Adrenal gland (tissue), 5 donors: ENCODE data around the gene EGLN1.

Source experiments
- CTCF ChIP-seq, 6 experiments: fragments of 450-650 bp in 4 of 6; fragments of 200-600 bp in 2 of 6; sonication (generic) in 1 of 6; IDR thresholded peaks; 1 replicate in 5 of 6; 2 replicates in 1 of 6; pipeline versions ENCODE4 v1.5.1 to v1.8.0; 2016 to 2021; ENCODE audit warnings: antibody characterized with exemption in 6 of 6, mild to moderate bottlenecking in 2 of 6, moderate library complexity in 1 of 6
- POLR2A ChIP-seq, 2 donors: fragments of 450-650 bp; IDR thresholded peaks; one replicate each; pipeline ENCODE4 v1.6.1; 2017; ENCODE audit warnings: antibody characterized with exemption in 2 of 2, mild to moderate bottlenecking in 2 of 2, moderate library complexity in 1 of 2
- donor health status: DM: no; HTN: no; CAD: no.

GRCh38 chr1:231334952-231335351 lies 87.1 kb downstream of the EGLN1 start:
- no peak for TF ChIP-seq POLR2A (IDR thresholded peaks at IDR 0.05)
- no peak for TF ChIP-seq CTCF (IDR thresholded peaks at IDR 0.05)
